A549 (cell line): ENCODE results near the gene FXYD3. TPM values are rescaled to one million over a fixed set of nuclear protein-coding genes. Genes with fewer than 3 reads are reported as not detected.

Experiments
- ATAC-seq, 2 experiments: fragments of 200-7000 bp in 1 of 2; fragments of >200 bp in 1 of 2; cut with Nextera tagmentation in 1 of 2; cut with Tn5 transposase in 1 of 2; 3 replicates each; pipeline versions ENCODE4 v1.8.0 to v1.9.1; 2018 to 2020; ENCODE audit warnings: mild to moderate bottlenecking in 1 of 2, moderate library complexity in 1 of 2
- CTCF ChIA-PET: fragments of 300-600 bp; sonication (Branson Sonifier 250); formaldehyde crosslinking; extraction: SDS; loops from one replicate; lab custom pipeline; 2021; ENCODE audit warnings: antibody characterized with exemption, inconsistent platforms; lab: Yijun Ruan, JAX
- POLR2A ChIA-PET: fragments of 350-600 bp; formaldehyde crosslinking; extraction: SDS; loops from one replicate; lab custom pipeline; 2021; ENCODE audit warnings: antibody characterized with exemption, inconsistent platforms; lab: Yijun Ruan, JAX
- DNase-seq, 2 experiments: peaks; one replicate each; pipeline versions ENCODE4 v3.0.0 to v3.0.0-alpha.2; 2011 to 2016; ENCODE audit warnings: low read depth in 1 of 2, low spot score in 1 of 2
- FAIRE-seq: peaks from 2 replicates; lab custom pipeline; 2011; peaks lifted over from hg19 to GRCh38; lab: Jason Lieb, UNC
- H3K27ac ChIP-seq, 2 experiments: fragments of >200 bp; sonication (Bioruptor Twin); formaldehyde crosslinking; 3 replicates each; pipeline ENCODE4 v1.5.1; 2016 to 2017
- H3K4me1 ChIP-seq: fragments of >200 bp; sonication (Bioruptor Twin); formaldehyde crosslinking; 3 replicates; pipeline ENCODE4 v1.6.1; 2016
- H3K4me2 ChIP-seq: fragments of >200 bp; sonication (Bioruptor Twin); formaldehyde crosslinking; 3 replicates; pipeline ENCODE4 v1.6.1; 2016
- H3K4me3 ChIP-seq: fragments of >200 bp; sonication (Bioruptor Twin); formaldehyde crosslinking; 3 replicates; pipeline ENCODE4 v1.5.1; 2016
- H3K9me3 ChIP-seq: fragments of >200 bp; sonication (Bioruptor Twin); formaldehyde crosslinking; 3 replicates; pipeline ENCODE4 v1.6.1; 2016
- ATOH8 ChIP-seq: fragments of 250-450 bp; sonication (Bioruptor Pico); IDR thresholded peaks from 2 replicates; pipeline ENCODE4 v1.5.0; 2020; ENCODE audit warnings: low read depth, mild to moderate bottlenecking, moderate library complexity
- CHD4 ChIP-seq: fragments of 200-600 bp; sonication (generic); IDR thresholded peaks from 2 replicates; pipeline ENCODE4 v1.6.1; 2016; ENCODE audit warnings: antibody characterized with exemption, mild to moderate bottlenecking, borderline replicate concordance
- E2F6 ChIP-seq: IDR thresholded peaks from 2 replicates; pipeline ENCODE4 v1.6.1; 2012; ENCODE audit warnings: low read depth, borderline replicate concordance
- ELK1 ChIP-seq: fragments of 150-350 bp; IDR thresholded peaks from 2 replicates; pipeline ENCODE4 v1.6.1; 2014; ENCODE audit warnings: low read depth, mild to moderate bottlenecking, low read length
- EP300 ChIP-seq, 2 experiments: fragments of >200 bp; sonication (Bioruptor Twin); formaldehyde crosslinking; IDR thresholded peaks; 2 replicates in 1 of 2; 3 replicates in 1 of 2; pipeline ENCODE4 v1.6.1; 2016 to 2017
- FOXS1 ChIP-seq: fragments of 250-450 bp; sonication (Bioruptor Pico); IDR thresholded peaks from 2 replicates; pipeline ENCODE4 v1.5.0; 2020; ENCODE audit warnings: mild to moderate bottlenecking, moderate library complexity
- GATA3 ChIP-seq: IDR thresholded peaks from 2 replicates; pipeline ENCODE4 v1.6.1; 2012; ENCODE audit warnings: borderline replicate concordance
- HDAC2 ChIP-seq: fragments of 200-600 bp; sonication (generic); IDR thresholded peaks from 2 replicates; pipeline ENCODE4 v1.6.1; 2016
- HES2 ChIP-seq: fragments of >200 bp; sonication (Bioruptor Twin); formaldehyde crosslinking; IDR thresholded peaks from 2 replicates; pipeline ENCODE4 v1.6.1; 2016
- HEYL ChIP-seq: fragments of 250-450 bp; sonication (Bioruptor Pico); IDR thresholded peaks from 2 replicates; pipeline ENCODE4 v1.8.0; 2021; ENCODE audit warnings: mild to moderate bottlenecking, moderate library complexity
- HMGXB4 ChIP-seq: fragments of 250-450 bp; sonication (Bioruptor Pico); IDR thresholded peaks from 2 replicates; pipeline ENCODE4 v1.5.0; 2021; ENCODE audit warnings: mild to moderate bottlenecking, moderate library complexity, borderline replicate concordance
- HOXB13 ChIP-seq: fragments of 250-450 bp; sonication (Bioruptor Pico); IDR thresholded peaks from 2 replicates; pipeline ENCODE4 v1.5.0; 2020; ENCODE audit warnings: low read depth, mild to moderate bottlenecking, moderate library complexity
- JUN ChIP-seq, 2 experiments: fragments of >200 bp; sonication (Bioruptor Twin); formaldehyde crosslinking; IDR thresholded peaks; 2 replicates in 1 of 2; 3 replicates in 1 of 2; pipeline ENCODE4 v1.6.1; 2016 to 2017
- JUNB ChIP-seq: fragments of >200 bp; sonication (Bioruptor Twin); formaldehyde crosslinking; IDR thresholded peaks from 2 replicates; pipeline ENCODE4 v1.6.1; 2016
- MAFK ChIP-seq: fragments of 450-650 bp; IDR thresholded peaks from 2 replicates; pipeline ENCODE4 v1.6.1; 2014; ENCODE audit not compliant: partially characterized antibody
- MAX ChIP-seq: IDR thresholded peaks from 2 replicates; pipeline ENCODE4 v1.6.1; 2012
- NPAS2 ChIP-seq: fragments of 250-450 bp; sonication (Bioruptor Pico); IDR thresholded peaks from 2 replicates; pipeline ENCODE4 v1.8.0; 2022; ENCODE audit warnings: mild to moderate bottlenecking, moderate library complexity, borderline replicate concordance
- PHF8 ChIP-seq: fragments of 200-600 bp; sonication (generic); IDR thresholded peaks from 2 replicates; pipeline ENCODE4 v1.6.1; 2016; ENCODE audit warnings: low read depth, mild to moderate bottlenecking, antibody characterized with exemption, moderate library complexity, borderline replicate concordance
- POLR2A ChIP-seq: IDR thresholded peaks from 2 replicates; pipeline ENCODE4 v1.6.1; 2012; ENCODE audit warnings: mild to moderate bottlenecking, low read length
- POLR2AphosphoS2 ChIP-seq: conservative IDR thresholded peaks from 2 replicates; pipeline ENCODE4 v1.6.1; 2012; ENCODE audit warnings: low read length, improper control_type of control experiment, inconsistent platforms
- RAD21 ChIP-seq, 2 experiments: fragments of >200 bp in 1 of 2; sonication (Bioruptor Twin) in 1 of 2; formaldehyde crosslinking in 1 of 2; IDR thresholded peaks in 1 of 2; conservative IDR thresholded peaks in 1 of 2; 2 replicates in 1 of 2; 3 replicates in 1 of 2; pipeline ENCODE4 v1.6.1; 2012 to 2018; ENCODE audit warnings: inconsistent platforms in 1 of 2
- RFX5 ChIP-seq: fragments of 450-650 bp; IDR thresholded peaks from 2 replicates; pipeline ENCODE4 v1.7.1; 2014; ENCODE audit warnings: antibody characterized with exemption, mild to moderate bottlenecking, moderate library complexity
- SMC3 ChIP-seq: fragments of >200 bp; sonication (Bioruptor Twin); formaldehyde crosslinking; IDR thresholded peaks from 3 replicates; pipeline ENCODE4 v1.6.1; 2018; ENCODE audit warnings: inconsistent platforms
- TFCP2L1 ChIP-seq: fragments of 250-450 bp; sonication (Bioruptor Pico); IDR thresholded peaks from 2 replicates; pipeline ENCODE4 v1.5.0; 2021; ENCODE audit warnings: mild to moderate bottlenecking
- TP53 ChIP-seq: fragments of 250-450 bp; sonication (Bioruptor Pico); IDR thresholded peaks from 2 replicates; pipeline ENCODE4 v1.5.0; 2021; ENCODE audit warnings: mild to moderate bottlenecking, moderate library complexity
- USF2 ChIP-seq: fragments of 450-650 bp; IDR thresholded peaks from 2 replicates; pipeline ENCODE4 v1.6.1; 2014; ENCODE audit warnings: antibody characterized with exemption
- ZC3H11A ChIP-seq: fragments of 450-650 bp; IDR thresholded peaks from 2 replicates; pipeline ENCODE4 v1.6.1; 2014; ENCODE audit warnings: antibody characterized with exemption, mild to moderate bottlenecking
- ZFP36 ChIP-seq: fragments of 450-650 bp; IDR thresholded peaks from 2 replicates; pipeline ENCODE4 v1.6.1; 2014; ENCODE audit warnings: borderline replicate concordance; ENCODE audit not compliant: partially characterized antibody
- ZNF302 ChIP-seq: fragments of 250-450 bp; sonication (Bioruptor Pico); IDR thresholded peaks from 2 replicates; pipeline ENCODE4 v1.9.0; 2021; ENCODE audit warnings: inconsistent platforms, mild to moderate bottlenecking, moderate library complexity
- WGBS: methylation state at CpG from one replicate; pipeline ENCODE4 v1.1.6; 2017; ENCODE audit errors: missing lambda C conversion rate; 5-methylcytosine and 5-hydroxymethylcytosine counted together
- polyA plus RNA-seq, 4 experiments: library from polyadenylated mRNA; depleted of rRNA in 3 of 4; stranded (reverse); fragments of >200 nt; fragmentation: RNase III in 1 of 4; extraction: RNeasy Plus Mini Kit Qiagen cat#74134 plus additional on column Dnase treatment in 1 of 4; gene quantifications; 2 replicates in 3 of 4; 3 replicates in 1 of 4; pipeline ENCODE4 v1.2.3, GENCODE V29; 2011 to 2017

The FXYD3 gene
- polyA plus RNA-seq, 2 of the 4 experiments (the other 2 are of a cell fraction) = 0.32 TPM; not detected in 1

GRCh38 chr19:35155981-35156672 is 40.5 kb downstream of the FXYD3 start:
- Histone ChIP-seq H3K9me3 (no peaks in the 10 kb centered on the region), H3K4me2 (peak overlapping the region; percentile 88; the same call in 1 of the 3 replicates), H3K27ac (no peak overlapping the region), H3K4me1 (peaks cover 9% of the 10 kb centered on the region; the same call in 1 of the 3 replicates), H3K4me3 (no peak overlapping the region)
- ChIA-PET CTCF (interaction anchor here (6.8 to 13.8 kb wide), 2 partner anchors 11 to 20 kb away, joined by 51 to 163 read pairs; partner anchors contain the start of genes FXYD1, FXYD7 and LGI4), POLR2A (no interaction called here)
- ATAC-seq (no peak), DNase-seq (no peak), FAIRE-seq (no peak)
- WGBS = 94% methylated on average over 6 of the region's 6 CpGs
- TF ChIP-seq ZFP36 (peak; percentile 60), ZNF302 (0 out of 2 replicates have a peak, but pooled peaks have one; percentile 30), ATOH8 (CRISPR knock-in tag) (no peak)

GRCh38 chr19:35156673-35157014 is 41.0 kb downstream of the FXYD3 start:
- no peak overlapping the region for H3K4me3 ChIP-seq
- no peak for FAIRE-seq
- WGBS = 93% methylated on average over 7 of the region's 7 CpGs

GRCh38 chr19:35157431-35157830 is 41.8 kb downstream of the FXYD3 start:
- ATAC-seq (no peak), FAIRE-seq (peak; percentile 72), DNase-seq (no peak)
- no peak overlapping the region for H3K27ac ChIP-seq
- POLR2A ChIA-PET = no interaction called here
- no peak overlapping the region for H3K4me2 ChIP-seq
- peaks cover 9% of the 10 kb centered on the region; the same call in 1 of the 3 replicates for H3K4me1 ChIP-seq
- no peak overlapping the region for H3K4me3 ChIP-seq
- CTCF ChIA-PET = interaction anchor here (1.8 to 13.8 kb wide), 2 partner anchors 12 to 91 kb away, joined by 4 to 163 read pairs; partner anchors contain the start of gene FXYD7
- 93% methylated on average over 4 of the region's 4 CpGs for WGBS
- peaks cover 7% of the 10 kb centered on the region; the same call in 2 of the 3 replicates for H3K9me3 ChIP-seq
- no peak for TF ChIP-seq TP53 (CRISPR knock-in tag)
- TF ChIP-seq ZC3H11A = no peak
- no peak for TF ChIP-seq TFCP2L1 (CRISPR knock-in tag)
- TF ChIP-seq HES2 = no peak
- no peak for TF ChIP-seq ATOH8 (CRISPR knock-in tag)
- TF ChIP-seq GATA3 = no peak
- TF ChIP-seq RFX5 = no peak
- no peak for TF ChIP-seq SMC3
- TF ChIP-seq USF2 = no peak
- TF ChIP-seq CHD4 = no peak
- TF ChIP-seq HMGXB4 (CRISPR knock-in tag) = no peak
- TF ChIP-seq PHF8 = no peak
- no peak for TF ChIP-seq JUNB
- TF ChIP-seq ELK1 = no peak
- TF ChIP-seq NPAS2 (CRISPR knock-in tag) = no peak
- TF ChIP-seq E2F6 = no peak
- TF ChIP-seq EP300 (IDR thresholded peaks at IDR 0.05) = no peak

More at GRCh38 chr19:35156673-35157014, 41.0 kb downstream of the FXYD3 start:
- DNase-seq = no peak
- no peak overlapping the region for H3K4me2 ChIP-seq
- TF ChIP-seq MAFK (no peak), JUNB (no peak), POLR2AphosphoS2 (no peak), POLR2A (no peak), HDAC2 (no peak), ZC3H11A (no peak), ZNF302 (no peak), MAX (no peak), TFCP2L1 (CRISPR knock-in tag) (no peak), RAD21 (conservative IDR thresholded peaks at IDR 0.05 in 1 of 2, IDR thresholded peaks at IDR 0.05 in 1 of 2) (no peak), TP53 (CRISPR knock-in tag) (no peak), FOXS1 (no peak), HOXB13 (CRISPR knock-in tag) (no peak), HEYL (CRISPR knock-in tag) (no peak), JUN (IDR thresholded peaks at IDR 0.05) (no peak), RFX5 (no peak), PHF8 (no peak)
- 0 out of 3 replicates have a peak, but pooled peaks cover 4% of the 10 kb centered on the region for H3K9me3 ChIP-seq
- ATAC-seq = no peak
- H3K27ac ChIP-seq = no peak overlapping the region
- peaks cover 9% of the 10 kb centered on the region; the same call in 1 of the 3 replicates for H3K4me1 ChIP-seq
- ChIA-PET CTCF (interaction anchor here (6.8 to 13.8 kb wide), 2 partner anchors 11 to 20 kb away, joined by 51 to 163 read pairs; partner anchors contain the start of genes FXYD1, FXYD7 and LGI4), POLR2A (no interaction called here)
